SU-DHL-6 (cell line): ENCODE data around the gene BRD9.

Experiments
- EZH2phosphoT487 ChIP-seq: fragments of 200-600 bp; sonication (generic), shearing (Covaris generic); conservative IDR thresholded peaks from 2 replicates; pipeline ENCODE4 v1.6.1; 2018; ENCODE audit warnings: mild to moderate bottlenecking, antibody characterized with exemption, low read length, moderate library complexity, mixed read lengths
- TF ChIP-seq, protein P1 (sequence below): fragments of 200-600 bp; sonication (generic); IDR thresholded peaks from one replicate; pipeline ENCODE4 v1.5.1; 2017; ENCODE audit warnings: antibody characterized with exemption, mild to moderate bottlenecking, low read length, moderate library complexity; ENCODE audit not compliant: insufficient read depth, poor library complexity, severe bottlenecking

DNA sequence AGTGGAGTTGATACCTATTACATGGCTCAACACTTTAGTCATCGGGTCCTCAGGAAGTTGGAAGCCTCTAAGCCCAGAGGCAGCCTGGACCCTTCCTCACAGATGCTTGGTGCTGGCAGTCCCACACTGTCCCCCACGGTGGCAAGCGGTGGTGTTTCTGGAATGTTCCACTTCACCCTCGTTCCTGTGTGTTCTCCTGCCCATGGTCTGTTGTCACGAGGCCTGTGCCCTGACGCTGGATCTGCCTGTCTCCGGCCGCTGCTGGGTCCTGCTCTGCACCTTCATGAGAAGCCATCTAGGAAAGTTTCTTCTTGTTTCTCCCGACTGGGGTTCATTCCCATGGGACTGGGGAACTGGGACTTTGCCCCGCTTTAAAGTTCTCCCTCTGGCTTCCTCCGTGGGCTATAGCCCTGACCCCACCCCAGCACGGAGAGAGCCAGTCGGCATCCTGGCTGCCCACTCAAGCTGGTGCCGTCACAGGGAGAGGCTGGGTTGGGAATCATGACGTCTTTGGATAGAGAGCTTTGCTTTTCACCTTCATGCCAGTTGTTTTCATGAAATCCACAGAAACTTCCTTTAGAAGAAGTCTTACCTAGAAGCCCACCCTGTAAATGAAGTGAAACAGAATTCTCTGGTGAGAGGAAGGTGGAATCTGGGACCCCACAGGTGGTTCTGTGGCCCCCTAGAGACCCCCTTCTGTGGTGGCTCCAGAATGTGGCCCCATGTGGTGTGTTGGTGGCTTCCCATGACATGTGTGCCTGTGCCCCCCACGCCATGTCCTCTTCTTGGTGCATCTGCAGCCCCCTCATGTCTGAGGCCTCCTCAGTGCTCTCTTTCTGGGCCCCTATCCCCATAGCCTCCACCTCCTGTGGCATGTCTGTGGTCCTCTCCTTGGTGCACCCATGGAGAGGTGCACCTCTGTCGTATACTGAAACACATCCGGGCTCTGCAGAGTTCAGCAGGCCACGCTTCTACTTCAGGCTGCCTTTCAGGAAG, 43.8 kb upstream of the BRD9 start:
- no peak for TF ChIP-seq EZH2phosphoT487
- TF ChIP-seq, protein P1, sequence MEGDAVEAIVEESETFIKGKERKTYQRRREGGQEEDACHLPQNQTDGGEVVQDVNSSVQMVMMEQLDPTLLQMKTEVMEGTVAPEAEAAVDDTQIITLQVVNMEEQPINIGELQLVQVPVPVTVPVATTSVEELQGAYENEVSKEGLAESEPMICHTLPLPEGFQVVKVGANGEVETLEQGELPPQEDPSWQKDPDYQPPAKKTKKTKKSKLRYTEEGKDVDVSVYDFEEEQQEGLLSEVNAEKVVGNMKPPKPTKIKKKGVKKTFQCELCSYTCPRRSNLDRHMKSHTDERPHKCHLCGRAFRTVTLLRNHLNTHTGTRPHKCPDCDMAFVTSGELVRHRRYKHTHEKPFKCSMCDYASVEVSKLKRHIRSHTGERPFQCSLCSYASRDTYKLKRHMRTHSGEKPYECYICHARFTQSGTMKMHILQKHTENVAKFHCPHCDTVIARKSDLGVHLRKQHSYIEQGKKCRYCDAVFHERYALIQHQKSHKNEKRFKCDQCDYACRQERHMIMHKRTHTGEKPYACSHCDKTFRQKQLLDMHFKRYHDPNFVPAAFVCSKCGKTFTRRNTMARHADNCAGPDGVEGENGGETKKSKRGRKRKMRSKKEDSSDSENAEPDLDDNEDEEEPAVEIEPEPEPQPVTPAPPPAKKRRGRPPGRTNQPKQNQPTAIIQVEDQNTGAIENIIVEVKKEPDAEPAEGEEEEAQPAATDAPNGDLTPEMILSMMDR: no peak
